Aortic smooth muscle cell (primary cell): Measurements from ENCODE around the gene AGMO. TPM values are rescaled to one million over a fixed set of nuclear protein-coding genes. Genes with fewer than 3 reads are reported as not detected.

ENCODE experiments used
- total RNA-seq: library from RNA; depleted of rRNA; stranded (reverse); fragments of >200 nt; gene quantifications from 2 replicates; pipeline ENCODE4 v1.2.3, GENCODE V29; 2014

The AGMO gene
- total RNA-seq: 0.93 and 1.6 TPM in 2 replicates

DNA sequence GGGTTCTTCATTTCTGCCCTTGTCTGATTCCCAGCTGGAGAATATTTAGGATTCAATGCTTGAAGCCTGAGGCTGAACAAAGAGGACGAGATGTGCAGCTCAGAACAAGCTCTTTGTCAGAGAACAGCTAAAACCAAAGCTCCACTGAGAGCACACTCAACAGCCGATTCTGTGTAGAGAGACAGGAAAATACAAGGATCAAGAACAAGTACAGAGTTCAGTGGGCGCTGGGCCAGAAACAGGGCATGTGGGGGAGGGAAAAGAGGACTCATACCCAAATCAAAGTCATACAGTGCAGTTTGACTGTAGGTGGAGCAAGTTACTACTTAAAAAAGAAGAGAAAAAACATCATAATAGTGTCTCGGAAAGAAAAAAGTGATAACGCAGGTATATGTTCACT is at the start of gene AGMO:
TSS of gene AGMO (minus strand) at position 181 of the 400 bp plus-strand sequence.

Other genes starting within 250 kb of the AGMO start
- 18.0 and 31.4 TPM in 2 replicates for gene MEOX2, start 124.7 kb upstream of the AGMO start, total RNA-seq